NCI-H1048 (cell line): ENCODE data around the gene TTC39A.

Experiments
- DNase-seq: peaks from one replicate; lab custom pipeline; 2025; lab: John Stamatoyannopoulos, UW

The TTC39A gene

DNA sequence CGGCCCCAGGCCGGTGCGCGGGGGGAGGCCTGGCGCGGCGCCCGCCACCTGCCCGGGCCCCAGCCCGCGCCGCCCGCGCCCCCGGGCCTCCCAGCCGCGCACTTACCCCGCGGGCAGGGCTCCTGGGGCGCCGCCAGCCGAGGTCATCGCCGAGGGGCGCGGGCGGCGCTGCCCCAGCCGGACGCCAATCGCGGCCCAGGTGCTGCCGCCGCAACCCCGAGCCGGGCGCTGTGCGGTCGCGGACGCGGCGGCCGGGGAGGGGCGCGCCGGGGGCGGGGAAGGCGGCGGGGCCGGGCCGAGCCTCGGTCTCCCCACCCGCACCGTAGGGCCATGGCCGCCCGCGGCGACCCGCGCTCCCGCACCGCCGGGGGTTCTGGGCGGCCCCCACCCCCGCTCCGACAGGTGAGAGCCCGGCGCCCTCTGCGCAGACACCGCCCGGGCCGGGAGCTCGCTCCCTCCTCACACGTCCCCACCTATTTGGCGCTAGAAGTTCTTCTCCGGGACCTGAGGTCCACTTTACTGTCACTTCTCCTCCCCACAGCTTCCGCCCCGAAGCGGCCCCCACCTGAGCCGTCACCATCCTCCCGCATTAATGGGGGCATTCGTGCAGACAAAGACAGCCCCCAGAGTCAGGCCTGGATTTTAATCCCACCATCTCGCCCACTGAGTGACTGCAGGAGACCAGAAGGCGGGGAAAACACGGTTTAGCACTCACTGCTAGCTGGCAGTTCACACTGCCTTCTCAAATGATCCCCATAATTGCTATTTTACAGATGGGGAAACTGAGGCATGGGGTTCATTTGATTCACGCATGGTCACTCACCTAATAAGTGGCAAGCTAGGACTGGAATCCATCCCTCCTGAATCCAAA is at the start of gene TTC39A:
TSS of gene TTC39A (minus strand) at position 232 of the 871 bp plus-strand sequence. CDS start at position 147, 85 bp downstream.
- no peak for DNase-seq

DNA sequence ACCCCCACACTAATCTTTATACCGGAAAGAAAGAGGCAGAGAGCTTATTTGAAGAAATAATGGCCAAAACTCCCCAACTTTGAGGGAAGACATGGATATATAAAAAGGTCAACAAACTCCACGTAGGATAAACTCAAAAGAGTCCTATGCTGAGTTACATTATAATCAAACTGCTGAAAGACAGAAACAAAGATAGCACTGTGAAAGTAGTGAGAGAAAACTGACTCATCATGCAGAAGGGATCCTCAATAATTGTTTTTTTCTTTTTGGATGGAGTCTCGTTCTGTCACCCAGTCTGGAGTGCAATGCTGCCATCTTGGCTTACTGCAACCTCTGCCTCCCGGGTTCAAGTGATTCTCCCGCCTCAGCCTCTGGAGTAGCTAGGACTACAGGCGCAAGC is 48.5 kb upstream of the TTC39A start:
- DNase-seq: no peak

DNA sequence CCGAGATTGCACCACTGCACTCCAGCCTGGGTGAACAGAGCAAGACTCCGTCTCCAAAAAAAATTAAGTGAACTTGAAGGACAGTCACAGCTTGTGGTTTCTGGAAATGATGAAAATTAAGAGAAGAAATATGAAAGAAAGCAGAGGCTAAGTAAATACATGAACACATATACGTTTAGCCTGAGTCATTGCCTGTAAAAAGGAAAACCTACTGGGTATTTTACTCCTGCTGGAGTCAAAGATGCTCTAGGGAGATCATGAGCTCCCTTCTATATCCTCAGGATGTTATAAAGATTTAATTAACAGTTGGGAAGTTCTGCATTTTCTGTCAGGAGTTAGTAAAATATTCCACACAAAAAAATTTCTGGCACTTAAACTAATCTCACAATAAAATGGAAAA is 43.5 kb upstream of the TTC39A start:
- DNase-seq: no peak

DNA sequence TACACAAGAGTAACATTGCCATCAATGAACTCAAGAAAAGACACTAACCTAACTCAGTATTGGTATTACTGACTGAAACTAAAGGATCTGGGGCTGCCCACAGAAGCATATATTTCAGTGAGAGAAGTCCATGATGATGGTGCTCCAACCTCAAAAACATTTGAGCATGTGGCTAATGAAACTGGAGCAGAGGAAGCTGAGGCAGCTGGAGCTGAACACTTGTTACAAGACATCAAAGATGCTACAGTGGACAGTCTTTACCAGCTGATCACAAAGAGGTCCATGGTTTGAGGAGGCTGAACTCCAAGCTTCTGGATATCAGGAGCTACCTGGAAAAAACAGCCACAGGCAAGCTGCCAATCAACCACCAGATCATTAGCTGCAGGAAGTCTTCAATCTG is 42.2 kb upstream of the TTC39A start:
- DNase-seq: no peak

DNA sequence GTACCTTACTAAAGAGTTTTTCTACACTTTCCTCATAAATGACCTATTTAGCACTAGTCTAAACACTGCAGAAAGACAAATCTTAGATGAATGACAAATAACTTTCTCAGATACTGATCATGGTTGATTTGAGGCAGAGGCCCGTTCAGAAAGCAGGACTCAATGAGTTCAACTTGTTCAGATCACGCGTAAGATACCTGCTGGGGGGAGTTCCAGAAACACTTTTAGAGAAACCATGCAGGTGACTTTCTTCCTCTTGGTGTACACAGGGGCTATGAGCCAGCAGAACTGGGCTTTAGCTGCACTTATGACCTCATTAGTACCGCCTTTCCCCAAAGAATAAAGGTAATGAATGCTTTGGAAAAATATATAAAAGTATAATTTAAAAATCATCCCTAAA is 38.8 kb upstream of the TTC39A start:
- DNase-seq: no peak

DNA sequence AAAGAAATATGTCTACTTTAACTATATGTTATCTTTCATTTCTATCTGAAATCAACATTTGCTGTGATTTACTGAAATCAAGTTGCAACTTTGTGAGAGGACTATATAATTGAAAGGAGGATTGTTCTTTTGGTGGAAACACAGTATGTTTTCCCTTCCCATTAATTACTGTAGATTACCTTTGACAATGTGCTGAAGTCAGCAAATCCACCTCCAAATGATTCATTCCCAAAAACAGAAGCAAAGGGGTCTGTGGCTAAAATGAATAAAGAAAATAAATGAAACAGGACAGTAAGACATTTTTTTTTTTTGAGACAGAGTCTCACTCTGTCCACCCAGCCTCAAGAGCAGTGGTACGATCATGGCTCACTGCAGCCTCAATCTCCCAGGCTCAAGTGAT is 35.4 kb upstream of the TTC39A start:
- DNase-seq: no peak

DNA sequence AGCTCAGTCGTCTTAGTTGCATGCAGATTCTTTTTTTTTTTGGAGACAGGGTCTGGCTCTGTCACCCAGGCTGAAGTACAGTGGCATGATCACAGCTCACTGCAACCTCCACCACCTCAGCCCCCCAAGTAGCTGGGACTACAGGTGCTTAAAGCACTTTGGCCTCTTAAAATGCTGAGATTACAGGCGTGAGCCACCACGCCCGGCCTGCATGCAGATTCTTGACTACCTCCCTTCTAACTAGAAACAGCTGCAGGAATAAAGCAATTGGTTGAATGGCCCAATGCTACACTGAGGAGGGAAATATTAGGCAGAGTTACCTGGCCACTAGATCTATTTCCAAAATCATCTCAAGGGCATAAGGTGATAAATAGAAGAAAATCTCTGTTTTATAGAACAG is 29.5 kb upstream of the TTC39A start:
- DNase-seq: no peak

DNA sequence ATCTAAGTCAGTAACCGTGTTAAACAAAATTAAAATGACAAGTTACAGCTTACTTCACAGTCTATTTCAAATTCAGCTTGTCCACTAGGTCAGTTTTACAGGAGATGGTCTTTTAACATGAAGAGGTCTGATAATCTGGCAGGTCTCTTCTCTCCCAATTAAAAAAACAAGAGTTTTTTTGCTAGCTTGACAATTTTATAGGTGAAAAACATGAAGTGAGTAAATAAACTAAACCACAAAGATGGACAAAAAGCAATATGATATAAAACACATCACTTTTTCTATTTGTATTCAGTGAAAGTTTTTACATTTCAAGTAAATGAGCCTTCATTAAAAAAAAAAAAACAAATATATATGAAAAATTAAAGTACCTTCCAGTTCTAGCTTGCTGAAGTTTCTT is 25.0 kb upstream of the TTC39A start:
- no peak for DNase-seq

DNA sequence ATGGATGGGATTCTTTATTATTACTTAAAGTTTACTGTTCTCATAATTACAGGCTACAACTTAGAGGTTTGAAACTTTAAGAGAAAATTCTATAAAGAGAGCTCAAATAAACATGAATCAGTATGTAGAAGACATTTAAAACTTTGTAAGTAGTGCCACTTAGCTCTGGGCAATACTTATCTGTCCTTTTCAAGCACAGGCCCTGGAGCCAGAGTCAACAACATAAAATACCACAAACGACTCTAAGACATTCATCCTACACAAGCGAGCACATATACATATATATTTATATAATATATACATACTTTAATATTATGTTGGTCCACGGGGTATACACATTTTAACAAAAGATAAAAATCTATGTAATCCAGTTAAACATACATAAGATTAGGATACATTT is 24.1 kb upstream of the TTC39A start:
- DNase-seq: no peak

DNA sequence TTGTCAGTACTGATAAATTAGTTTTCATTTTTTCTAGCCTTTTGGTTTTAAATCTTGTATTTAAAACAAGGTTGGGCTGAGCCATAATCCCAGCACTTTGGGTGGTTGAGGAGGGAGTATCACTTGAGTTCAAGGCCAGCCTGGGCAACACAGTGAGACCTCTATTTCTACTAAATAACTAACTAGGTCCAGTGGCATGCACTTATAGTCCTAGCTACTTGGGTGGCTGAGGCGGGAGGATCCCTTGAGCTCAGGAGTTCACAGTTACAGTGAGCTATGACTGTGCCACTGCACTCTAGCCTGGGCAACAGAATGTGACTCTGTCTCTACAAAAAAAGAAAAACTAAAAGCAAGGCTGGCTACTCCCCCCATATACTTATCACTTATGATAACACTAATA is 21.5 kb upstream of the TTC39A start:
- DNase-seq: no peak

DNA sequence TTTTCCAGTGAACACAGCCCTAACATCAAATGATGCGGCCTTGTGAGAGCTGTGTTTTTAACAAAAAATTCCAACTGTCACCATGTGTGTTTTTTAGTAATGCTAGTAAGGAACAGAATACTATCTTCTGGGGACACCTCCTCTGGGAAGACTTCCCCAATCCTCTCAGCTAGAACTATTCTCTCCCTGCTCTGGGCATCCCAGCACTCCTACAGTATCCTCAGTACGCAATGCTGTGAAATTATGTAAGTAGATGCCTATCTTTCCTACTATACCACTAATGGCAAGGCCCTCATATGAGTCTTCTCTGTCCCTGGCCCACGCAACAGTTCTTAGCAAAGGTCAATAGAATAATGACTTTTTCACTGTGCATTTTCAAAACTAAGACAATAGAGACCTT is 19.5 kb upstream of the TTC39A start:
- no peak for DNase-seq

DNA sequence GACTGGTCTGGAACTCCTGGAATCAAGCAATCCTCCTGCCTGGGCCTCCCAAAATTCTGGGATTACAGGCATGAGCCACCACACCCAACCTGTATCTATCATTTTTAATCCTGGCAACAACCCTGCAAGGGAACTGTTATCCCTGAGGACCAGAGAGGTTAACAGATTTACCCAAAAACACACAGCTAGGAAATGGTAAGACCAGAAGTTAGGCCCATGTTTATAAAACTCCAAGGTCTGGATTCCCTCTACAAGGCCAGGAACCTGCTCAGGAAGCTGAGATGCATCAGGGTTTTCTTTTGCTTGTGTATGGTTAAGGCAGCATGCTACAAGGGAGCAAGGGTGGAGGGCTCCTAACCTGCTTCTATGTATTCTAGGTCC is 17.8 kb upstream of the TTC39A start:
- no peak for DNase-seq

DNA sequence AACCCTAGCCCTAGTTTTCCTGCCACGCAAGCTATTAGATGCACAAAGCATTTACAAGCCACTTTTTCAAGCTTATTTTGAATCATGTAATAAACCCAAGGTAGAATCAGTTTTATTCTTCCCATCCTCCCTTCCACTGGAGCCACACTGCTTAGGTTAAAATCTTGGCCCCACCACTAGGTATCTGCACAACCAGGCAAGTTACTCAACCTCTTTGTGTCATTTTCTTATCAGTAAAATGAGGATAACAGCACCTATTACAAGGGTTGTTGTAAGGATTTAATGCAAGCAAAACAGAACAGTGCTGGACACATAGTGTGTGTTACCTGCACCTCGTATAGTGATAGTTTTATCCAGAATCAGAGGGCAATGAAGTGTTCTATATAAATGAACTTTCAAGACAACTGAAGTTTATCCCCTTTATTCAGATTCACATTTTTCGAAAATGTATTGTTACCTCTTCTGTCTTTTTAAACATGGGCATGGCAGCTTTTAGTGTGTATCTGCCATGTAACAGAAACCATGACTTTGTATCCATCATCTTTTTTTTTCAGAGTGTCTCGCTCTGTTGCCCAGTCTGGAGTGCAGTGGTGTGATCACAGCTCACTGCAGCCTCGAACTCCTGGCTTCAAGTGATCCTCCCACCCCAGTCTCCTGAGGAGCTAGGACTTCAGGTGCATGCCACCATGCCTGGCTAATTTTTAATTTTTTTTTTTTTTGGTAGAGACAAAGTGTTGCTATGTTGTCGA is 17.2 kb upstream of the TTC39A start:
- no peak for DNase-seq

DNA sequence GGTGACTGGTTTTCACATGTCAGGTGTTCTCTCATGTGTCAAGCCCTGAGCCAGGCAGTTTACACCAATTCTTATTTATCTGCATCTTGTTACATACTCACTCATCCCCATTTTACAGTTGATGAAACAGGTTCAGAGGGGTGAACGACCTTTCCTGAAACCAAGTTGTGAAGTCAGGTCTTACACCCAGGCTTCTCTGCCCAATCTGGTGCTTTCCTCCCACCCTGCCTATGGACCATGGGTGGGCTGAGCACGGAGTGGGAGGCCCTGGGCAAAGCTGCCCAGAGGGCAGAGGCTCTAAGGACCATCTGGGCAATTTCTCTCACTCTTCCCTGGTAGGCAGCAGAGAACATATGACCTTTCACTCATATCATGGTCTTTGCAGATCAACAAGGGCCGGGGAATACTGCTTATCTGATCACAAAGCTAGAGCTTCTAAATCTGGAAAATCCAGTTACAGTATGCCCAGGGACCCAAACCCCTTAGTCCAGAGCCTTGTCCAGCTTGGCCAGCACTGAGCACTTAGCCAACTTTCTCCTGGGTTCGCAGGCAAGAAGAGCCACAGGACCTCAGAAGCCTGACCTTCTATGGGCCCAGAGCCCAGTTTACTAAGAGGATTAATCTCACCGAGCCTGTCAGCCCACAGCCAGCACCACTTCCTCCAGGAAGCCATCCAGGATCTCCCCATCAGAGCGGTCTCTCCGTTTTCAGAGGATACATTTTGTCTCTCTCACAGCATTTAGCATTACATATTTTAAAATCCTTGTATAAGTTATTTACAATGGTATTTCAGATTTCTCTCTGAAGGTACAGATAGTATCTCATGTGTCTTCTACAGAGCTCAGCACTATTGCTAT is 16.0 kb upstream of the TTC39A start:
- no peak for DNase-seq

DNA sequence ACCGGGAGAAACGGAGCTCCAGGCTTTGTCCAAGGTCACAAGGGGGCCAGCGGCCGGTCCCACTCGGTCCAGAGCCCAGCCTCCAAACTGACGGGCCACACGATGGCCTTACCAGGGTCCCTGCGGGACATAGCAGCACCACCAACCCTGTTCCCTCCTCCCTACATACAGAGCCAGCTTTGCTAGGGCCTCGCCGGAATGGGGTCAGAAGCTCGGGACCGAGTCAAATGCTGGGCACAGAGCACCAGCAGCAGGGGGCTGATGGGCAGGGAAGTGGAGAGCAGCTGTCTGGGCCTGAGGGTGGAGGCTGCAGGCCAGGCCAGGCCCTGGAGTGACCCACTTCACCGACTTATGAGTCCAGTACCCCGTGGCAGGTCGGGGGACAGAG is 14.9 kb upstream of the TTC39A start:
- DNase-seq: no peak

DNA sequence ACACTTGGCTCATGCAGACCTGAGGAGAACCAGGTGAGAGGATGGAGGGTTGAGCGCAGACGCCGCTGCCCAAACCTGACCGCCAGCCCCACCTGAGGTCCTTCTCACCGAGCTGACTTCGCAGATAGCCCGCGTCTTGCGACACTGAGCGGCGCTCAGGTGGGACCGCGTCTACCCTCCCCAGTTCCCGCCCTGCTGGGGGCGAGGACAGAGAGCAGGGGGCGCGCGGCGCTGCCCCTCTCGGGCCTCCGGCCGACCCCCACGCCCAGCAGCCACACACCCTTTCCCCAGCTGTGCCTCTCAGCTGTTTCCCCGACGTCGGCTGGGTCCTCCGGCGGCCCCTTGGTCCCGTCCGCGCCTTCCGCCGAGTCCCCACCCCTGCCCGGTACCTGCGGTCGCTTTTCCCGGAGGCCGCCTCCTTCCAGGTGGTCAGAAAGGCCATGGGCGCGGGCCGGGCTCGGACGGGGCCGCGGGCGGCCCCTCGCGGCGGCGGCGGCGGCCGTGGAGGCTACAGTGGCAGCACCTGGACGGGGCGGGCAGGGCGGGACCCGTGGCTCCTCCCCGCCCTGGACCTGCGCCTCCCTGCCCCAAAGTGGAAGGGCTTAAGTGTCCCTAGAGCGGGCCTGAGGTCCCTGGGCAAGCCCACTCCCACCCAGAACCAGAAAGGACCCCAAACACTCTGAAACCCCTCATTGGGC is 14.4 kb upstream of the TTC39A start:
- no peak for DNase-seq

DNA sequence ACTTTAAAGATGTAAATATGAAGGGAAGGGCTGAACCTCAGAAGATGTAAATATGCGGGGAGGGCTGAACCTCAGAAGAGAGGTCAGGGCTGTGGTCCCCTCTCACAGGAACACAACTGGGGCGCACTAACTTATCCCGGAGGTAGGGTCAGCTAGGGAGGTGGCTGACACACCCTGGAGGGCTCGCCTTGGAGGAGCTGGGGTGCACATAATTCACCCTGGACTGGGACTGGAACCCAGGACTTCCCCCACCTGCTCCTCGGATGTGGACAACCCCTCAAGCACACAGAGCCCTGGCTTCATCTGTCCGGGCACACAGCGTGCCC is 13.9 kb upstream of the TTC39A start:
- DNase-seq: no peak

DNA sequence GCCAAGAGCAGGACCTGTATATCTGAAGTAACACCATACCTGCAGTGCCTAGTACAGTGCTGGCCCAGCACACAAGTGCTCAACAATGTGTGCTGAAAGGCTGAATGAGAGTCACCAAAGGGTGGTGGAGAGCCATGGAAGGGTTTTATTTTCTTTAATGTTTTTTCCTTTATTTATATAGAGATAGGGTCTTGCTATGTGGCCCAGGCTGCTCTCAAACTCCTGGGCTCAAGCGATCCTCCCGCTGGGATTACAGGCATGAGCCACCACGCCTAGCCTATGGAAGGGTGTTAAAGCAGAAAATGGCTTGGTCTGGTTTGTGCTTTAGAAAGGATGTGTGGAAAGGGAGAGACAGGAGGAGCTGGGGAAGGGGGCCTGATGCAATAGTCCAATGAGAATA is 13.3 kb upstream of the TTC39A start:
- no peak for DNase-seq

DNA sequence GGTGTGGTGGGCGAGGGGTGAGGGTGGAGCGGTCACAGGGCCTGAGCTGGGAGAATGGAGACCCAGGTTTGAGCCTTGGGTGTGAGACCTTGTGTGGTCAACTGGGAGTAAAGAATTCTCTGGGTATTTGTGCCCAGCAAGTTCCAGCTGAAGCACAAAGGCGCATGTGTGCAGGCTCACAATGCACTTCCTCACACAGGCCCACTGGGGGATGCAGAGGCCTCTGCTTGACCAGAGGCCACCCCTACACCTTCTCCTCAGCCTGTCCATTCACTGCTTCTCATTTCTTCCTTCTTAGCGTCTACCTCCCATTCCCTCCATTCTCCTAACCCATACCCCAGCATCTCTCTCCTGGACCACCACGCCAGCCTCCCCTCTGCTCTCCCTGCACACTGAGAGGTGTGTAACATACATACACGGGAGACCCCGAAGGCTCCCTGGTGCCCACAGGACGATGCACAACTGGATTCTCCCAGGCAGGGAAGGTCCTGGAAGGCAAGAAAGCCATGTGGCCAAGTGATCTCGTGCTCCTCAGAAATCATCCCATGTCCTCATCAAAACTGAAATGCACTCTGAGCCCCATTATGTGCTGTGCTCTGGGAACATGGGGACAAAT is 12.3 kb upstream of the TTC39A start:
- DNase-seq: no peak

DNA sequence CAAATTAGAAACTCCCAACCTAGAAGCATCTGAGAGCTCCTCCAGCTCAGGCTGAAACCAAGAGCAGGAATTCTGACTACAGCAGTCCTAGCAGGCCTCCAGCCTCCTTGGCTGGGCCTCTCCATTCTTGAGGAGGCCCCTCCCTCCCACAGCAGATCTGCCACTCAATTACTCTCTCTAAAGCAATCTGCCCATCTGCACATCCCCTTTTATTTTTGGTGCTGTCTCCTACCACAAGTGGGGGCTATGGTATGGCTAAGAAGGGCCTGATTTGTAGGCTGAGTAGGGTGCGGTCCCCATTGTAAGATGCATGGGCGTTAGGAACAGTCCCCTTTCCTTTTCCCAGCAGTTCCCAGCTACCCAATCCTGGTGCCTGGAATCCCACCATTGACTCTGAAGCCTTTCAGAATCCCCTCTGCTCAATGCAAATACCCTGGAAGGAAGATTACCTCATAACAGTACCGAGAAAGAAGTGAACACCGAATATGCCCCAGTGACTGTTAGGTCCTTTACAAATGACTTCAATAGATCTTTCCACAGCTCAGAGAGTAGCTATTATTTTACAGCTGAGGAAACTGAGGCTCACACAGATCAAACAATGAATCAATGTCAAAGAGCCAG is 11.6 kb upstream of the TTC39A start:
- no peak for DNase-seq

DNA sequence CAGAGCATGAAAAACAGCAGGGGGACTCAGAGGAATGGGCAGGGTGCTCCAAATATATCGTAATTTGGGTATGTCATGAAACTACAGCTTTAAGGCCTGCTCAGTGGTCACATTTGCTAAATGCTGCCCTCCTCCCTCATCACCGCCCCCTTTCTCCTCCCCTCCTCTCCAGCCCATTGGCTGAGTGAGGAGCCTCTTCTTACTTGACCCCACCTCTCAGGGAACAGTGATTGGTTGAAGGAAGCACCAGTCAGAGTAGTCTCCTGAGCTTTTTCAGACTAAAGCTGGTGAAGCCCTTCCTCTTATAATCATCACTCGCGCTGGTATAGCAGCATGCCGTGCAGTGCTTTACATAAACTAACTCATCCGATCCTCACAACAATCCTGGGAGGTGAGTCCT is 10.0 kb upstream of the TTC39A start:
- DNase-seq: no peak
